Testis (tissue), 3 donors: ENCODE results near the gene RPL11. TPM values are rescaled to one million over a fixed set of nuclear protein-coding genes. Genes with fewer than 3 reads are reported as not detected.

Experiments
- DNase-seq: peaks from one replicate; pipeline ENCODE4 v3.0.0-alpha.2; 2019
- H3K27ac ChIP-seq, 2 donors: fragments of 200-600 bp; sonication (generic); one replicate each; pipeline ENCODE4 v1.5.1; 2019
- H3K27me3 ChIP-seq: fragments of 200-600 bp; sonication (generic); one replicate; pipeline ENCODE4 v1.5.1; 2019
- H3K36me3 ChIP-seq: fragments of 200-600 bp; sonication (generic); one replicate; pipeline ENCODE4 v1.5.1; 2017; ENCODE audit warnings: low read depth; ENCODE audit errors: missing control alignments
- H3K4me1 ChIP-seq: fragments of 200-600 bp; sonication (generic); one replicate; pipeline ENCODE4 v1.5.1; 2019
- H3K4me3 ChIP-seq, 2 donors: fragments of 200-600 bp; sonication (generic); one replicate each; pipeline ENCODE4 v1.5.1; 2017 to 2019
- H3K9me3 ChIP-seq: fragments of 200-600 bp; sonication (generic); one replicate; pipeline ENCODE4 v1.5.1; 2017
- POLR2A ChIP-seq: fragments of 450-650 bp; IDR thresholded peaks from one replicate; pipeline ENCODE4 v1.6.1; 2017; ENCODE audit warnings: antibody characterized with exemption, mild to moderate bottlenecking, moderate library complexity
- WGBS, 2 donors: methylation state at CpG; one replicate each; pipeline ENCODE4 v1.1.5; 2018; 5-methylcytosine and 5-hydroxymethylcytosine counted together
- intact Hi-C: fragments of 100-400 bp; cut with DNase I; formaldehyde crosslinking; loops from one replicate; pipeline ENCODE4 v1.15.1; 2023; ENCODE audit warnings: low total_unique reads
- polyA plus RNA-seq: library from polyadenylated mRNA; stranded (reverse); fragments of 350-450 nt; fragmentation: Illumina TruSeq; extraction: RNeasy Lipid Tissue Mini Kit (QIAGEN cat#74804); gene quantifications from one replicate; pipeline ENCODE4 v1.2.3, GENCODE V29; 2014; ENCODE audit warnings: low read depth, low replicate concordance; ENCODE audit not compliant: insufficient read depth
- total RNA-seq, 2 donors: library from RNA; depleted of rRNA; stranded (reverse); fragments of >200 nt; gene quantifications; one replicate each; pipeline ENCODE4 v1.2.3, GENCODE V29; 2016
- TF ChIP-seq, protein P1 (sequence below), 3 experiments: fragments of 450-650 bp in 2 of 3; fragments of 200-600 bp in 1 of 3; sonication (generic) in 1 of 3; IDR thresholded peaks; one replicate each; pipeline ENCODE4 v1.5.1; 2016 to 2019; ENCODE audit warnings: antibody characterized with exemption in 3 of 3, mild to moderate bottlenecking in 2 of 3, moderate library complexity in 1 of 3

RPL11 gene
- total and polyA plus RNA-seq, 3 donors from 2014 or later, result 308 to 1,029 (median 532) TPM

DNA sequence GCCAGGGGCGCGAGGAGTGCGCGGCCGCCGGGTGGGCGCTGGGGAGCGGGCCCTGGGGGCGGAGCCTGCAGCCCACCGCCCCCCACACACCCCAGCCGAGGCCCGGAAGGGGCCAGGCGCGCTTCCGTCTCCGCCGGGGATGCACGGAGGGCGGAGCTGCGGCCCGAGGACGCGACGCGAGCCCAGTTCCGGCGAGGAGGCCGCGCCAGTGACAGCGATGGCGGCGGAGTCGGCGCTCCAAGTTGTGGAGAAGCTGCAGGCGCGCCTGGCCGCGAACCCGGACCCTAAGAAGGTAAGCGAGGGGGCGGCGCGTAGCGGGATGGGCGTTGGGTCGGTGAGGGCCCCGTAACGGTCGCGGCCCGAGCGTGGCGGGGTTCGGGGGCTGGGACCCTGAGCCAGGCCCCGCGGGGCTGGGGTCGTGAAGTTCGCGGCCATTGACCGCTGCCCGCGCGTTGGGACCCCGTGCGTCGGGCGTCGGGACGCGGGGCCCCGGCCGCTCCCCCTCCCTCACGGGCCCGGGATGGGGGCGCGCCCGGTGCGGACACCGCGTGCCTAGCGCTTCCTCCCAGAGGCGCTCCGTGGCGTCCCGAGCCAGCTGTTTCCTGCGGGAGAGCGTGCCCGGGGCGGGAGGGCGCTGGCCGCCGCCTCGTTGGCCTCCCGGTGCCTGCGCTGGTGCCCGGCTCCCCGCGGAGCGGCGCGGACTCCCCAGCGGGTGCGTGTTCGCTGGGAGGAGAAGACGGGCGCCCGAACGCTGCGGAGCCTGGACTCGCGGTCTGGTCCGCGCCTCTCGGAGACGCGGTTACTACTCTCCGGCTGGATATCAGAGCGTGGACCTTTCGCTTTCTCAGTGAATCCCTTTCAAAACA, 51.9 kb downstream of the RPL11 start, which contains the start of gene ELOA:
Gene ELOA (plus strand): TSS at position 185 of the 866 bp plus-strand sequence. CDS start 33 bp downstream, at position 218.
- H3K27me3 ChIP-seq, result no peaks in the 10 kb centered on the region
- 0 to 1% methylated on average over 1 to 66 of the region's 119 CpGs for WGBS, 2 donors
- intact Hi-C loops, result no loop called here

DNA sequence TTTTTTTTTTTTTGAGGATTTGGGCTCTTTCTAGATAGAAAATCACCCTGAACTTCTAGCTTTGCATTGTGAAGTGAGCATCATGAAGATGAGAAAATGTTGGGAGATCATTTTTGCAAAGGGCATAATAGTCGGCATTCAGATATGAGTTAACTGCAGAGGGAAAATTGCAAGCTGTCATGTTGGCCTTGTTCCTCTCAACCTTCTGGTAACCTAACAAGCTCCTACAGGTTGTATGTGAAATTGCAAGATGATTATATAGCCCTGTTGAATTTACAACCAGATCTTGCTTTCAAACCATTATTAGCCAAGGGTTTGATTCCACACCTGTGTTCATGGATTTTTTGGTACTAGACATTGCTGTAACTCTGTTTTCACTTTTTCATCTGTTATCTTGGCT, 53.9 kb downstream of the RPL11 start:
- intact Hi-C loops, result no loop called here
- Histone ChIP-seq H3K36me3 (no peaks in the 10 kb centered on the region), H3K4me3 (no peak overlapping the region), H3K4me1 (no peaks in the 10 kb centered on the region), H3K27ac (no peak overlapping the region), H3K27me3 (no peaks in the 10 kb centered on the region), H3K9me3 (no peaks in the 10 kb centered on the region)
- no peak for DNase-seq
- TF ChIP-seq POLR2A, result no peak
- TF ChIP-seq, protein P1, sequence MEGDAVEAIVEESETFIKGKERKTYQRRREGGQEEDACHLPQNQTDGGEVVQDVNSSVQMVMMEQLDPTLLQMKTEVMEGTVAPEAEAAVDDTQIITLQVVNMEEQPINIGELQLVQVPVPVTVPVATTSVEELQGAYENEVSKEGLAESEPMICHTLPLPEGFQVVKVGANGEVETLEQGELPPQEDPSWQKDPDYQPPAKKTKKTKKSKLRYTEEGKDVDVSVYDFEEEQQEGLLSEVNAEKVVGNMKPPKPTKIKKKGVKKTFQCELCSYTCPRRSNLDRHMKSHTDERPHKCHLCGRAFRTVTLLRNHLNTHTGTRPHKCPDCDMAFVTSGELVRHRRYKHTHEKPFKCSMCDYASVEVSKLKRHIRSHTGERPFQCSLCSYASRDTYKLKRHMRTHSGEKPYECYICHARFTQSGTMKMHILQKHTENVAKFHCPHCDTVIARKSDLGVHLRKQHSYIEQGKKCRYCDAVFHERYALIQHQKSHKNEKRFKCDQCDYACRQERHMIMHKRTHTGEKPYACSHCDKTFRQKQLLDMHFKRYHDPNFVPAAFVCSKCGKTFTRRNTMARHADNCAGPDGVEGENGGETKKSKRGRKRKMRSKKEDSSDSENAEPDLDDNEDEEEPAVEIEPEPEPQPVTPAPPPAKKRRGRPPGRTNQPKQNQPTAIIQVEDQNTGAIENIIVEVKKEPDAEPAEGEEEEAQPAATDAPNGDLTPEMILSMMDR (IDR thresholded peaks at IDR 0.05), result peak in 1 of 3 experiments; percentile 15
- WGBS, 2 donors, result 53 to 69% methylated on average over 1 of the region's 1 CpG

More for the DNA sequence above, 51.9 kb downstream of the RPL11 start, which contains the start of gene ELOA:
- H3K27ac ChIP-seq, result peak within 1 kb of the TSS; percentile 84 to 89
- H3K36me3 ChIP-seq, result no peaks in the 10 kb centered on the region
- H3K4me3 ChIP-seq, result peak within 1 kb of the TSS; percentile 89 to 96
- TF ChIP-seq, protein P1 (IDR thresholded peaks at IDR 0.05), result no peak
- TF ChIP-seq POLR2A, result peak; percentile 40
- peak; percentile 79 for DNase-seq
- no peaks in the 10 kb centered on the region for H3K4me1 ChIP-seq
- H3K9me3 ChIP-seq, result no peaks in the 10 kb centered on the region

Other genes with a start within 250 kb of the RPL11 start
- 10 to 100 TPM; 43.1 to 48.0 TPM for gene ASAP3, start 207.6 kb upstream of the RPL11 start, total RNA-seq
- 34.1 TPM for gene ASAP3, start 207.6 kb upstream of the RPL11 start, polyA plus RNA-seq
- gene E2F2, start 160.6 kb upstream of the RPL11 start, total RNA-seq, result 1 to 10 TPM; 4.2 to 6.6 TPM
- 4.8 TPM for gene E2F2, start 160.6 kb upstream of the RPL11 start, polyA plus RNA-seq
- 10 to 100 TPM; 27.2 to 34.5 TPM for gene ID3, start 132.3 kb upstream of the RPL11 start, total RNA-seq
- 24.5 TPM for gene ID3, start 132.3 kb upstream of the RPL11 start, polyA plus RNA-seq
- gene ELOA, start 51.7 kb downstream of the RPL11 start, total RNA-seq, result 10 to 100 TPM; 38.7 to 41.9 TPM
- 51.3 TPM for gene ELOA, start 51.7 kb downstream of the RPL11 start, polyA plus RNA-seq
- 10 to 100 TPM; 83.7 to 89.9 TPM for gene PITHD1, start 86.6 kb downstream of the RPL11 start, total RNA-seq
- gene PITHD1, start 86.6 kb downstream of the RPL11 start, polyA plus RNA-seq, result 99.3 TPM
- 10 to 100 TPM; 46.5 to 47.8 TPM for gene LYPLA2, start 99.3 kb downstream of the RPL11 start, total RNA-seq
- gene LYPLA2, start 99.3 kb downstream of the RPL11 start, polyA plus RNA-seq, result 36.1 TPM
- gene GALE, start 108.9 kb downstream of the RPL11 start, total RNA-seq, result 10 to 100 TPM; 23.2 to 26.1 TPM
- gene GALE, start 108.9 kb downstream of the RPL11 start, polyA plus RNA-seq, result 18.7 TPM
- gene HMGCL, start 133.6 kb downstream of the RPL11 start, total RNA-seq, result 10 to 100 TPM; 48.2 to 54.3 TPM
- gene HMGCL, start 133.6 kb downstream of the RPL11 start, polyA plus RNA-seq, result 38.8 TPM
- gene FUCA1, start 176.5 kb downstream of the RPL11 start, total RNA-seq, result 10 to 100 TPM; 34.0 to 41.2 TPM
- 68.8 TPM for gene FUCA1, start 176.5 kb downstream of the RPL11 start, polyA plus RNA-seq
- gene CNR2, start 221.6 kb downstream of the RPL11 start, total RNA-seq, result under 1 TPM; 0.06 to 0.08 TPM
- 0.20 TPM for gene CNR2, start 221.6 kb downstream of the RPL11 start, polyA plus RNA-seq